Neutrophil (primary cell): ENCODE results near the gene CHCHD2.
"Not testable (repeated sequence)": the region's sequence is repeated elsewhere in the genome, so short reads cannot be mapped to it uniquely, and the experiment has no call there.

Source experiments
- H3K27ac ChIP-seq: fragments of 200-600 bp; sonication (generic); 2 replicates; pipeline ENCODE4 v1.5.1; 2016; ENCODE audit warnings: mild to moderate bottlenecking, moderate library complexity
- H3K27me3 ChIP-seq: fragments of 200-600 bp; sonication (generic); 2 replicates; pipeline ENCODE4 v1.6.0; 2016; ENCODE audit warnings: mild to moderate bottlenecking
- H3K36me3 ChIP-seq: fragments of 200-600 bp; sonication (generic); 2 replicates; pipeline ENCODE4 v1.5.1; 2017
- H3K4me1 ChIP-seq, 2 experiments: fragments of 200-600 bp in 1 of 2; sonication (generic) in 1 of 2; 1 replicate in 1 of 2; 2 replicates in 1 of 2; pipeline versions ENCODE4 v1.5.1 to v1.6.1; 2013 to 2016; ENCODE audit warnings: low read depth in 1 of 2, low read length in 1 of 2, mild to moderate bottlenecking in 1 of 2, moderate library complexity in 1 of 2; ENCODE audit not compliant: control insufficient read depth in 1 of 2, insufficient read depth in 1 of 2
- H3K4me3 ChIP-seq, 2 experiments: fragments of 200-600 bp in 1 of 2; sonication (generic) in 1 of 2; 1 replicate in 1 of 2; 2 replicates in 1 of 2; pipeline ENCODE4 v1.5.1; 2013 to 2016; ENCODE audit warnings: low read depth in 1 of 2, low read length in 1 of 2, mild to moderate bottlenecking in 1 of 2, moderate library complexity in 1 of 2
- H3K9me3 ChIP-seq: fragments of 200-600 bp; sonication (generic); 2 replicates; pipeline ENCODE4 v1.5.1; 2016
- CTCF ChIP-seq: fragments of 200-600 bp; sonication (generic); IDR thresholded peaks from 2 replicates; pipeline ENCODE4 v1.5.1; 2016; ENCODE audit warnings: antibody characterized with exemption

The CHCHD2 gene

GRCh38 chr7:56121440-56121839 lies 15.2 kb upstream of the CHCHD2 start:
- H3K27ac ChIP-seq: no peak overlapping the region
- no peaks in the 10 kb centered on the region for H3K36me3 ChIP-seq
- H3K9me3 ChIP-seq: no peaks in the 10 kb centered on the region
- no peak overlapping the region for H3K4me3 ChIP-seq
- H3K4me1 ChIP-seq: no peaks in the 10 kb centered on the region
- TF ChIP-seq CTCF: no peak
- peaks cover 17% of the 10 kb centered on the region for H3K27me3 ChIP-seq

- no peak within 1 kb of the TSS for H3K27ac ChIP-seq
- no peaks in the 10 kb centered on the region for H3K36me3 ChIP-seq
- peaks cover 65% of the 10 kb centered on the region for H3K27me3 ChIP-seq
- H3K4me3 ChIP-seq: no peak within 1 kb of the TSS
- no peak for TF ChIP-seq CTCF
- no peaks in the 10 kb centered on the region for H3K4me1 ChIP-seq
- no peaks in the 10 kb centered on the region for H3K9me3 ChIP-seq
Observed at GRCh38 chr7:56115852-56116538, 9.7 kb upstream of the CHCHD2 start, which contains the start of gene NUPR2. Gene NUPR2, minus strand, starts transcription at chr7:56116417. Its CDS starts 103 bp downstream, at chr7:56116314.

GRCh38 chr7:56112244-56112643 lies 6.0 kb upstream of the CHCHD2 start:
- H3K4me3 ChIP-seq, H3K36me3 ChIP-seq, H3K4me1 ChIP-seq, H3K27ac ChIP-seq, H3K9me3 ChIP-seq: not testable (repeated sequence)
- peaks cover 85% of the 10 kb centered on the region for H3K27me3 ChIP-seq

- Histone ChIP-seq H3K4me1 (peaks cover 9 to 16% of the 10 kb centered on the region in 2 experiments), H3K9me3 (no peaks in the 10 kb centered on the region), H3K27ac (no peak overlapping the region), H3K4me3 (no peak overlapping the region), H3K27me3 (peaks cover 69% of the 10 kb centered on the region), H3K36me3 (no peaks in the 10 kb centered on the region)
- TF ChIP-seq CTCF: no peak
Observed at GRCh38 chr7:56110611-56111010, 4.3 kb upstream of the CHCHD2 start.

- Histone ChIP-seq H3K27ac (no peak overlapping the region), H3K4me3 (peak overlapping the region in 1 of 2 experiments; percentile 84), H3K36me3 (peaks cover 15% of the 10 kb centered on the region), H3K4me1 (peaks cover 18 to 23% of the 10 kb centered on the region in 2 experiments), H3K27me3 (peaks cover 45% of the 10 kb centered on the region), H3K9me3 (no peaks in the 10 kb centered on the region)
- no peak for TF ChIP-seq CTCF
Observed at GRCh38 chr7:56107954-56108258, 1.6 kb upstream of the CHCHD2 start.

- peaks cover 25% of the 10 kb centered on the region for H3K27me3 ChIP-seq
- H3K4me3 ChIP-seq: peak overlapping the region; percentile 76 to 84
- peaks cover 39% of the 10 kb centered on the region for H3K36me3 ChIP-seq
- peak overlapping the region; percentile 87 for H3K27ac ChIP-seq
- no peaks in the 10 kb centered on the region for H3K9me3 ChIP-seq
- TF ChIP-seq CTCF: no peak
- peaks cover 18 to 23% of the 10 kb centered on the region in 2 experiments for H3K4me1 ChIP-seq
Observed at GRCh38 chr7:56105508-56105907, 768 bp downstream of the CHCHD2 start.

- not testable (repeated sequence) for H3K9me3 ChIP-seq, H3K4me3 ChIP-seq, H3K27ac ChIP-seq
- Histone ChIP-seq H3K36me3 (peaks cover 52% of the 10 kb centered on the region), H3K27me3 (peaks cover 14% of the 10 kb centered on the region), H3K4me1 (peaks cover 18 to 23% of the 10 kb centered on the region in 2 experiments)
Observed at GRCh38 chr7:56104138-56104537, 2.1 kb downstream of the CHCHD2 start.
